ENCODE results near the gene HOXA4. TPM values are rescaled to one million over a fixed set of nuclear protein-coding genes. Genes with fewer than 3 reads are reported as not detected.
A peak's percentile ranks its signal among the peaks of the same experiment; 100 is the strongest.

The HOXA4 gene
- total and polyA plus RNA-seq, 8 donors: 0.55 to 17.0 (median 4.2) TPM

- Histone ChIP-seq H3K27me3 (peaks cover 10 to 100% (median 93%) of the 10 kb centered on the region in 3 donors), H3K36me3 (no peaks in the 10 kb centered on the region), H3K27ac (peak within 1 kb of the TSS; percentile 72 to 99 (median 88)), H3K4me1 (peaks cover 19 to 76% (median 65%) of the 10 kb centered on the region in 4 donors), H3K4me3 (peak within 1 kb of the TSS; percentile 46 to 64 (median 52)), H3K9me3 (peaks cover 0 to 9% (median 0%) of the 10 kb centered on the region in 4 donors)
- intact Hi-C loops (cut with DNase I; ENCODE audit: low total_unique reads): no loop called here
- peak in 2 of 3 donors; percentile 70 to 74 for TF ChIP-seq POLR2AphosphoS5 (IDR thresholded peaks at IDR 0.05)
- TF ChIP-seq POLR2A (IDR thresholded peaks at IDR 0.05): no peak
- TF ChIP-seq, protein P1, sequence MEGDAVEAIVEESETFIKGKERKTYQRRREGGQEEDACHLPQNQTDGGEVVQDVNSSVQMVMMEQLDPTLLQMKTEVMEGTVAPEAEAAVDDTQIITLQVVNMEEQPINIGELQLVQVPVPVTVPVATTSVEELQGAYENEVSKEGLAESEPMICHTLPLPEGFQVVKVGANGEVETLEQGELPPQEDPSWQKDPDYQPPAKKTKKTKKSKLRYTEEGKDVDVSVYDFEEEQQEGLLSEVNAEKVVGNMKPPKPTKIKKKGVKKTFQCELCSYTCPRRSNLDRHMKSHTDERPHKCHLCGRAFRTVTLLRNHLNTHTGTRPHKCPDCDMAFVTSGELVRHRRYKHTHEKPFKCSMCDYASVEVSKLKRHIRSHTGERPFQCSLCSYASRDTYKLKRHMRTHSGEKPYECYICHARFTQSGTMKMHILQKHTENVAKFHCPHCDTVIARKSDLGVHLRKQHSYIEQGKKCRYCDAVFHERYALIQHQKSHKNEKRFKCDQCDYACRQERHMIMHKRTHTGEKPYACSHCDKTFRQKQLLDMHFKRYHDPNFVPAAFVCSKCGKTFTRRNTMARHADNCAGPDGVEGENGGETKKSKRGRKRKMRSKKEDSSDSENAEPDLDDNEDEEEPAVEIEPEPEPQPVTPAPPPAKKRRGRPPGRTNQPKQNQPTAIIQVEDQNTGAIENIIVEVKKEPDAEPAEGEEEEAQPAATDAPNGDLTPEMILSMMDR (IDR thresholded peaks at IDR 0.05): no peak
- TF ChIP-seq EP300 (IDR thresholded peaks at IDR 0.05): no peak
- peak in 1 of 2 donors; percentile 26 for DNase-seq
- 6 to 26% (median 12%) methylated on average over 49 to 53 of the region's 53 CpGs for WGBS, 5 donors
Measured at GRCh38 chr7:27151931-27152815, 21.6 kb upstream of the HOXA4 start, which contains the start of gene HOXA3. Gene HOXA3 (minus strand): TSS chr7:27152583. CDS start chr7:27110640, 41,943 bp downstream.

DNA sequence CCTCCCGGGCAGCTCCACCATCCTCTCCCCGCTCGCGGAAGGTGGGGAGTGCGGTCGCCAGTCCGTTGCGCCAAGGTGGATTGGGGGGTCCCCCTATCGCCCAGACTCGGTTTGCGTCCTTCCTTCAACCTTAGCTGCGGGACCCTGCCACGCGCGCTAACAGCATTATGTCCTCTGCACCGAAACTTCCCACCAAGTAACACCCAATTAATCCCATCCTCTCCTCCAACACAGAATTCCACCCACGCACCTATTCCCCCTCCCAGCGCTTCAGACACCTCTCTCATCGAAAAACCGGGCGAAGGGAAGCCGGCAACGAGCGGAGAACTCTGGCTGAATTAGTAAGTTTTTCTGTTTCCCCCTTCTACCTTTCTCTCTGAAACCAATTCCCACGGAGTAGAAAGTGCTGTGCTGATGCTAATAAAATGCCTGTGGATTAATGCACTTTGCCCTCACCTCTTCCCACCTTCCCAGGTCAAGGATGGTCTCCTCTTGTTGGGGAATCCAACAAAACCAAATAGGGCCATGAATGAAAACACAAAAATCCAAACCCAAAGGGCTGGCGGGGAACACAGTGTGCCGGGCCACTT lies 20.9 kb upstream of the HOXA4 start:
- 7 to 17% (median 9%) methylated on average over 20 to 27 of the region's 27 CpGs for WGBS, 5 donors
- no peak for DNase-seq
- peaks cover 0 to 9% (median 0%) of the 10 kb centered on the region in 4 donors for H3K9me3 ChIP-seq
- peak overlapping the region; percentile 72 to 99 (median 88) for H3K27ac ChIP-seq
- no peaks in the 10 kb centered on the region for H3K36me3 ChIP-seq
- no peak for TF ChIP-seq POLR2A (IDR thresholded peaks at IDR 0.05)
- no peak for TF ChIP-seq EP300 (IDR thresholded peaks at IDR 0.05)
- no peak for TF ChIP-seq POLR2AphosphoS5 (IDR thresholded peaks at IDR 0.05)
- TF ChIP-seq, protein P1 (IDR thresholded peaks at IDR 0.05): no peak
- H3K4me3 ChIP-seq: peak overlapping the region; percentile 46 to 64 (median 52)
- peaks cover 20 to 74% (median 60%) of the 10 kb centered on the region in 4 donors for H3K4me1 ChIP-seq
- intact Hi-C loops (cut with DNase I; ENCODE audit: low total_unique reads): no loop called here
- H3K27me3 ChIP-seq: peaks cover 10 to 100% (median 93%) of the 10 kb centered on the region in 3 donors

GRCh38 chr7:27150568-27151340 lies 20.2 kb upstream of the HOXA4 start:
- Histone ChIP-seq H3K4me1 (peaks cover 20 to 67% (median 53%) of the 10 kb centered on the region in 4 donors), H3K27me3 (peaks cover 5 to 100% (median 89%) of the 10 kb centered on the region in 3 donors), H3K4me3 (peak overlapping the region; percentile 46 to 64 (median 52)), H3K36me3 (no peaks in the 10 kb centered on the region), H3K9me3 (peaks cover 0 to 9% (median 0%) of the 10 kb centered on the region in 4 donors), H3K27ac (peak overlapping the region; percentile 72 to 99 (median 88))
- 2 to 6% (median 5%) methylated on average over 31 to 58 of the region's 58 CpGs for WGBS, 5 donors
- intact Hi-C loops (cut with DNase I; ENCODE audit: low total_unique reads): no loop called here
- peak; percentile 60 to 93 for DNase-seq
- TF ChIP-seq EP300 (IDR thresholded peaks at IDR 0.05) (no peak), POLR2A (IDR thresholded peaks at IDR 0.05) (no peak), POLR2AphosphoS5 (IDR thresholded peaks at IDR 0.05) (peak; percentile 71 to 79 (median 74))
- TF ChIP-seq, protein P1 (IDR thresholded peaks at IDR 0.05): peak in 5 of 7 experiments; percentile 33 to 86 (median 78)
